Measurements from ENCODE around the gene N4BP2L1.
"Not testable (repeated sequence)": the region's sequence is repeated elsewhere in the genome, so short reads cannot be mapped to it uniquely, and the experiment has no call there.

Gene N4BP2L1

GRCh38 chr13:32385410-32385809 lies 42.5 kb downstream of the N4BP2L1 start:
- no peak for DNase-seq

DNA sequence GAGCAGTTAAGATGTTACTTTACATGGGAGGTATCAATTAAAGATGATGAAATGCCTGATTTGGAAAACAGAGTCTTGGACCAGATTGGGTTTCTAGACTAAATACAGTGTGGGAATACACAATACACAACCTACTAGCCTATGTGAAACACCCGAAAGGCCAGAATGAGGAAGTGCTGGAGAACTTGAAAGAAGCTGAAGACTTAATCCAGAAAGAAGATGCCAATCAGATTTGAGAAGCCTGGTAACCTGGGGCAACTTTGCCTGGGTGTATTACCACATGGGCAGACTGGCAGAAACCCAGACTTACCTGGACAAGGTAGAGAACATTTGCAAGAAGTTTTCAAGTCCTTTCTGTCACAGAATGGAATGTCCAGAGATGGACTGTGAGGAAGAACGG lies 43.2 kb downstream of the N4BP2L1 start:
- no peak for DNase-seq

DNA sequence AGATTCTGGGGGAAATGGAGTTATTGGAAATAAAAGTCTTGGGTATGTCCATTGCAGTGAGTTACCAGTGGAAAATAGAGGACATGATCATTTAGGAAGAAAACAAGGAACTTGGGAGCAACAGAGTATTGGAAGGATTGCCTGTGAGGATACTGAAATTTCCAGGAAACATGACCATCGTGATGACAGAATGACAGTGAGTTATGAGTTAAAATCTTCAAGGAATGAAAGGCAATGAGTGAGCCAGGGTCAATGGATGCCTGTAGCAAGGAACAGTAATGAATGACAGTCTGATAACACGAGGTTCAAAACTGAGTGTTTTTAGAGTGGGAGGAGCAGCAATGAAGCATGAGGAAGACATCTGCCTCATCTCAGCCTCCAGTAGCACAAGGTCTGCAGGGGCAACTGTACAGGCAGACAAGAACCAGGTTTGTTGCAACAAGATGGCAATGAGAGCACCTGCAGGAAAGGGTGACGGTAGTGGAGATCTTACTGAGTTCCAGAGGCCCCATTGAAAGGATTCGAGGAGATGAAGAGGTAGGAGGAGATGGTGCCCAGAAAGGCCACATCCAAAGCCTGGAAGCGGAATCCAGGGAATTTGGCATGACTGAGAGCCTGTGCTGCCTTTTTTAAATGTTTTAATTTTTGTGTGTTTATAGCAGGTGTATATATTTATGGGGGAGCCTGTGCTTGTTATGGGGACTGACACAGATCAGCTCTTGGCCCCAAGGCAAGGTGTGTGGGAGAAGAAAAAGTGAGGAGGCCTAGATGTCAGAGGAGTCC lies 43.9 kb downstream of the N4BP2L1 start:
- DNase-seq = no peak

- DNase-seq = no peak
These were observed 46.4 kb downstream of the N4BP2L1 start for GRCh38 chr13:32381539-32381938.

DNA sequence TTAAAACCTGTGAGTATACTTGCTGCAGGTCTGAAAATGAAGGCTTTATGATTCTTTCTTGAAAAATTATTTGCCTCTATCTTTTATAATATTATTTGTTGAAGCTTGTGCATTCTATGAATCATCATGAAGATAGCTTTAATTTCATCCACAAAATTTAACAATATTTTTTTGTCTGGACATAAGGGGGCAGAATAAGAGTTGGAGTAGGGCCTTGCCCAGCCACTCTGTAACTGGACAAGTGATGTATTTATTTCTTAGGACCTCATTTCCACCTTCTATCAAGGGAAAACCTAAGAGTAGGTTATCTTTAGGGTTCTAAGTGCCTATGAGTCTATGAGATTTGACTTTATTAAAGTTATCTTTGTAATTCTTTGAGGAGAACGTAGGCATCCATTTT lies 49.9 kb downstream of the N4BP2L1 start:
- no peak for DNase-seq

DNA sequence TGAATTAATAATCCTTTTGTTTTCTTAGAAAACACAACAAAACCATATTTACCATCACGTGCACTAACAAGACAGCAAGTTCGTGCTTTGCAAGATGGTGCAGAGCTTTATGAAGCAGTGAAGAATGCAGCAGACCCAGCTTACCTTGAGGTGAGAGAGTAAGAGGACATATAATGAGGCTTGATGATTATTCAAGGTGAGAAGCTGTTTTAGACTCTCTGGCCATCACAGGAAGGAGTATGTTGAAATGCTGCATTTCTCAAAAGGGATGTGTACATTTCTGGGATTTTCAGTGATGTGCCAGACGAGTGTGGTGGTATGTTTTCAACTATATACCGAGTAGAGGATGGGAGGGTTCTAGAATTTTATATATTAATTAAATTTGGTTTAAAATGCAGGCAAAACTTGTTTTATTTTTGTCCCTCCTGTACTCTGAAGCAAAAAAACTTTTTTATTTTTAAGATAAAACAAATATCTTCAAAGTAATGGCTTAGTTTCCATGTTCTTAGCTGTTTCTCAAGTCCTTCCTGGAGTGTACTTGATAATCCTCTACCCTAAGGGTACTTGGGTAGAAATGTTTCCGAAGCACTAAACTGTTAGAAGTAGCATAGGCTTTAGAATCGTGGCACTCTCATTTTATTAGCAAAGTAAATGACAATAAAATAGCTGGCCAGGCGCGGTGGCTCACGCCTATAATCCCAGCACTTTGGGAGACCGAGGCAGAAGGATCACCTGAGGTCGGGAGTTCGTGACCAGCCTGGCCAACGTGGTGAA lies 51.1 kb downstream of the N4BP2L1 start:
- DNase-seq = no peak

- no peak for DNase-seq
These were observed 57.1 kb downstream of the N4BP2L1 start for GRCh38 chr13:32370805-32371204.

DNA sequence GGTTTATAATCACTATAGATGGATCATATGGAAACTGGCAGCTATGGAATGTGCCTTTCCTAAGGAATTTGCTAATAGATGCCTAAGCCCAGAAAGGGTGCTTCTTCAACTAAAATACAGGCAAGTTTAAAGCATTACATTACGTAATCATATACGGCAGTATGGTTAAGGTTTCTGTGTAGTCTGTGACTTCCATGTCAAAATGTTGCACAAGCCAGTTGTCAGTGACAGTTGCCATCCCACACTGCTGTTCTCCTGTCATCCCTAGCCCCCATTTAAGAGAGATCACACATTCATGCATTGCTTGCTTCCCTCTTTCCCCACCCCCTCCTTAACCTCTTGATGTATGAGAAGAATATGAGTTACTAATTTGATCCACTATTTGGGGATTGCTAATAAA lies 65.4 kb downstream of the N4BP2L1 start:
- DNase-seq = no peak

- DNase-seq = not testable (repeated sequence)
These were observed 72.0 kb downstream of the N4BP2L1 start for GRCh38 chr13:32355935-32356334.

GRCh38 chr13:32354040-32354439 lies 73.9 kb downstream of the N4BP2L1 start:
- no peak for DNase-seq

- not testable (repeated sequence) for DNase-seq
These were observed 77.0 kb downstream of the N4BP2L1 start for GRCh38 chr13:32350839-32351441.
